GM04504 (cell line): ENCODE measurements around the gene PIPOX.
"Not testable (repeated sequence)": the region's sequence is repeated elsewhere in the genome, so short reads cannot be mapped to it uniquely, and the experiment has no call there.

ENCODE experiments used
- DNase-seq: peaks from one replicate; pipeline ENCODE4 v3.0.0-alpha.2; 2012; ENCODE audit warnings: low read depth

PIPOX gene

DNA sequence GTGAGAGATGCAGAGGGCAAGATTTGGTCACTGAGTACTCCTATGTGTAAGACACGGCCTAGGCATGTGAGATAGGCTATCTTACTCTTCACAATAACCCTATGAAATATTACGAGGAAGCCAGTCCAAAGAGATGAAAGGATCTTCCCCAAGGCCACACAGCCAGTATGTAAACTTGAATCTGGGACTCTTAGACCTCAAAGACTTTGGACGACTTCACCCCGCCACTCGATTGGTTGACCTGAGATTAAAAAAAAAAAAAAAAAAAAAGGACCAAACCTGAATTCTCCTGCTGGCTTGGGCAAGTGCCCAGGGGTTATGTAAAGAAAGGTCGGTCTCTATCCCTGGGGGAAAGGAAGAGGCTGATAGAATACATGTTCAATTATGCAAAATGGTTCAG is 33.1 kb downstream of the PIPOX start:
- no peak for DNase-seq

DNA sequence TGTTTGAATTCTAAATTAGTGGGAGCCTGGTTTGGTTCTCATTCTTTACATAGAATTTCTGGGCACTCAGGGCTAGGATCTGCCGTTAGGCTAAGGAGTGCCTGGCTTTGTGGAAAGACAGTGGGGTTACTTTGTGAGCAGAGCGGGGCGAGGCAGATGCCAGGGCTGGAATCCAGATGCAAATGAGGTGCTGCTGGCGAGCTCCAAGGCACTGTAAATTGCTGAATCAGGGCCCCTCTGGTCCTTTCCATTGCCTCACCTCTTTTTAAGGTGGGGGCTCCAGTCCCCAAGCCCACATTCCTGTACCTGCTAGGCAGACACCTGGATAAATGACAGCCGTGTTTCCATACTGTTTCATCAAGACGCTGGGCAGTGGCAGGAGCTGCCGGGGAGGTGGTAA is 33.8 kb downstream of the PIPOX start:
- DNase-seq, result no peak

GRCh38 chr17:29077320-29077719 is 34.4 kb downstream of the PIPOX start:
- DNase-seq, result no peak

- DNase-seq, result no peak
Observed at GRCh38 chr17:29078183-29079045, 35.5 kb downstream of the PIPOX start.

GRCh38 chr17:29079433-29079832 is 36.5 kb downstream of the PIPOX start:
- DNase-seq, result no peak

- DNase-seq, result no peak
Observed at GRCh38 chr17:29079887-29080286, 36.9 kb downstream of the PIPOX start.

DNA sequence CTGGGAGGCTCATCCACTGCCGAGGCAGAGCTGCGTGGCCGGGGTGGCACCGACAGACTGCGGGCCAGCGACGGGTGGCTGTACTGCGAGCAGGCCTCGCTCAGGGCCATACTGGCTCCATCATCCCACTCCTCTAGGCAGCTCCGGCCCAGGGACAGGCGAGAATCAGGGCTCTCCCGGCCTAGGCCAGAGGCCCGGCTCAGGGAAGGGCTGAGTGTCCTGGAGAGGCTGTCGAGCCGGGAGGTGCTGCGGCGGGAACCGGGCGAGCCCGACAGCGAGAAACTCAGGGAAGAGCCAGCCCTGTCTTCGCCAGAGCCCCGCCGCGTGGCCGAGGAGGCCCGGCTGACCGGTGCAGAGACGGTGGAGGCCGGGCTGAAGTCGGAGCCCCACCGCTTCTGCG is 37.4 kb downstream of the PIPOX start:
- no peak for DNase-seq

DNA sequence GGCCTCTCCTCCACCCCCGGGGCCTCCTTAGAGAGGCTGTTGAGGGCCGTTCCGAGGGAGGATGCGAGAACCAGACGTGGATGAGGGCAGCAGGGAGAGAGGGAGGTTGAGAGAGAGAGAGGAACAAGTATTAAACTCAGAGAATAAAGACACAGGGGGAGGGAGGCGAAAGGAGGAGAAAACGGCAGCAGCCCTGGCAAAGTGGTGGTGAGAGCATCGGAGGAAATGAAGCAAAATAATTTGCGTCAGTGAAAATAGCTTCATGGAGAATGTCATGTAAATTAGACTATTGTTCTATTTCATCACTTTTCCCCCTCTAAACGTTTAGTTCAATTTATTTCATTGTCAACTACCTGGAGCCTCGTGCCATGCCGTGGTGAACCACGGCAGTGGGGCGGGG is 38.0 kb downstream of the PIPOX start:
- no peak for DNase-seq

DNA sequence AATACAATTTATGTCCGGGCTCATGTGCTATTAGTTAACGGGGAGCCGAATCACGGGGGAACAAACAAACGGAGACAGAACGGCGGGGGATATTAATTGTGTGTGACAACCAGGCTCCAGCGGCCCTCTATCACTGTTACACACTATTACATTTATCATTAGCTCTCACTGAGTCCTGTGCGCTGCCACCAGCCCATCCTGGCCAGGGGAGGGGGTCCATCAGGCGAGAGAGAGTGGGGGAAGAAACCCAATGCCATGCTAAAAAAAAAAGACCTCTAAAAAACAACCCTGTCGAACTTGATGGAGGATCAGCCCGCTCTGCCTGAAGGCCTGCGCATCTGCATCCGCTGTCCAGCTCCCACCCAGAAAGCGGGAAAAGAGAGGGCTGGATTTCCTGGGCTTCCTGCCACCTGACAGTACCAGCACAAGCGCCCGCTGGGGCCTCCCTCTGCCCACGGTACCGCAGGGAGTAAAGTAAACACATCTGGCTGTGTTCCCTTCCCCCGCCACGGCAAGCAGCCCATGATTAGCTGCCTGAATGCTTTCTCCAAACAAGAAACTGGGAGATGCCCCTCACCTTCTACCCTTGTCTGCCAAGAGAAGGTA is 41.7 kb downstream of the PIPOX start:
- no peak for DNase-seq

GRCh38 chr17:29085223-29085622 is 42.3 kb downstream of the PIPOX start:
- no peak for DNase-seq

DNA sequence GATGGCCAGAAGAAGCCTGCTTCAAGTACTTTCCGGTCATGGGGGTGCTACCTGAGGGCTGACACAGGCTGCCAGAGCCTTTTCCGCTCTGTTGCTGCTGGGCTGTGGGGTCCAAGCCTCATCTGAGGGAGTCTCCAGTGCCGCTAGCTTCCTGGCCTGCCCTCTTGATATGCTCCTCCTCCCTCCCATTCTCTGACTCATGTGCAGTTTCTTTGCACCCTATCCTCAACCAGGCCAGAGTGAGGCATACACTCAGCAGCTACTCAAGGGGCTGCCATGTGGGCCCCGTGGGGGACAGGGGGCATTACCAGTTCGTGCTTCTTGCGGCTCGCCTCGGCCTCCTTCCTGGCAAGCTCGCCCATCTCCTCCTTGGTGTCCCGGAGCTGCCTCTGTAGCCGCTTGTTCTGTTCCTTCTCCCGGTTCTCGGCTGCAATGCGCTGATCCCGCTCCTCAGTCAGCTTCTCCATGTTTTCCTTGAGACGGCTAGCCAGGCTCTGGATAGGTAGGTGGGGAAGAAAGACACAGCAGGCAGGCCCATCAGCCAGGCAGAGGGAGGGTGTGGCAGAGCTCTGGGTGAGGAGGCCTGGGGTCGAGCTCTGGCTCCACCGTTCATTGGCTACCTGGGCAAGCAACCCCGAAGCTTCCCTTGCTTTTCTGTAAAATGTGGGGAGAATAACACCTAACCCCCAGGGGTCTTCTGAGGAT is 43.8 kb downstream of the PIPOX start:
- no peak for DNase-seq

DNA sequence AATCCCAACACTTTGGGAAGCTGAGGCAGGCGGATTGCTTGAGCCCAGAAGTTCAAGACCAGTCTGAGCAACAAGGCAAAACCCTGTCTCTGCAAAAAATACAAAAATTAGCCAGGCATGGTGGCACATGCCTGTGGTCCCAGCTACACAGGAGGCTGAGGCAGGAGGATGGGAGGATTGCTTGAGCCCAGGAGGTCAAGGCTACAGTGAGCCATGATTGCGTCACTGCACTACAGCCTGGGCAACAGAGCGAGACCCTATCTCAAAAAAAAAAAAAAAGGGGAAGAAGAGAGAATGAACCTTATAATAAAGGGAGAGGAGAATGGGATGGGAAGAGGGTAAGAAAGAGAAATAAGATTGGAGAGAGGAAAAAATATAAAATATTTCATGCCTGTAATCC is 45.8 kb downstream of the PIPOX start:
- not testable (repeated sequence) for DNase-seq

GRCh38 chr17:29089601-29090044 is 46.7 kb downstream of the PIPOX start:
- no peak for DNase-seq

- DNase-seq, result no peak
Observed at GRCh38 chr17:29090108-29090507, 47.2 kb downstream of the PIPOX start.

- DNase-seq, result no peak
Observed at GRCh38 chr17:29090750-29091605, 48.0 kb downstream of the PIPOX start.

DNA sequence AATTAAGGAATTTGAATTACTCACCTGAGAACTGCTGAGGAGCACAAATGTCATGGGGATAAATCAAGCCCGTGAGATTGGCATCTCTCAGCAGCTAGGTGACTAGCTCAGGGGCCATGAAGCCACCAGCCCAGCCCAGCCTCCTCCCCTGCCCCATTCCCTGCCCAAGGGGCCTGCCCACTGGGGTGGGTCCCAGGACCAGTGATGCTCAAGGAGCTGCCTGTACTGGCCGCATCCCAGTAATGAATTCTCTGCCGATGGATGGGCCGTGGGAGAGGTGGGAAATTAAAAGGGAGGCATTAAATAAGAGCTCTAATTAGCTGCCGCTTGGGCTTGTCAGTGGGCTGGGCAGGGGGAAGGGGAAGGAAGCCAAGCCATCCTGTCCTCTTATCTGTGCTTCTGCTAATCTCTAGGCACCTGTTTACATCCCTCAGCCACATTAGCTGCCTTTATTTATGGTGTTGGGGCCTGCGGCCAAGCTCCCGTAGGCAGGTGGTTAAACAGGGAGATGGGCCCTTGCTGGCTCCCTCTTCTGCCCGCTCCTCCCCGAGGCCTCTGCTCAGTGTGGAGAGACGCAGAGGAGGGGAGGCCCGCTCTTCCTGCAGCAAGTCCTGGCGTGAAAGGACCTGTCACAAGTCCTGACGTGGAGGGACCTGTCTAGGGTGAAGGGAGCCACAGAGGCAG is 48.8 kb downstream of the PIPOX start:
- no peak for DNase-seq

DNA sequence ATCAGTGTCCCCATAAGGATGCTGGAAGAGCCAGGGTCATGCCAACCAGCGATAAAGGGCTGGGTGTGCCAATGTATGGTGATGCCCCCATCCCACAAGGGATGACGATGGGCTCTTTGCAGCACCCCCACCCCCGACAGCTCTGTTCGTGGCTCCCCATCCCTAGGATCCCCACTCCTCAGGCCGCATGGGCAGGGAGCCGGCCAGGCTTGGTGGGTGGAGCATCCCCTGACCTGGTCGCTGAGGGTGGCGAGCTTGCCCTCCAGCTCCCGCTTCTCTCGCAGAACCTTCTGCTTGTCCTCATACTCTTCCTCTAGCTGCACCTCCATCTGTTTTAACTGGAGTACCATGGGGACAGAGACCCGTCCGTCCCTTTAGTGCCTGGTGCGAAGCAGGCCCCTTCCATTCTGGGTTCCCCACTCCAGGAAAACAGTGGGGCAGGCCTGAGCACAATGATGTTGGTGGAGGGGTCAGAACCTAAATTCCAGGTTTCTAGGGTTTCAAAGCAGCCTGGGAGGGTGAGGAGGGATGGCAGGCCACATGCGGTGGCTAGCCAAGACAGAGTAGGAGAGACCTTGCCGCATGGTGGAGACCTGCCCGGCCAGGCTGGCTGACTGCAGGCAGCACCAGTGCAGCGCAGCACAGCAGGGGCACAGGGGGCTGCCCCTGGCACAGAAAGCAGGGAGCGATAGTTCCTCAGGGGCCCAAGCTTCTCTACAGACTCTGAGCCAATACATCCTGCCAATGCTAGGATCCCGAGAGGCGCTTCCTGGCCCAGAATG is 50.3 kb downstream of the PIPOX start:
- no peak for DNase-seq

DNA sequence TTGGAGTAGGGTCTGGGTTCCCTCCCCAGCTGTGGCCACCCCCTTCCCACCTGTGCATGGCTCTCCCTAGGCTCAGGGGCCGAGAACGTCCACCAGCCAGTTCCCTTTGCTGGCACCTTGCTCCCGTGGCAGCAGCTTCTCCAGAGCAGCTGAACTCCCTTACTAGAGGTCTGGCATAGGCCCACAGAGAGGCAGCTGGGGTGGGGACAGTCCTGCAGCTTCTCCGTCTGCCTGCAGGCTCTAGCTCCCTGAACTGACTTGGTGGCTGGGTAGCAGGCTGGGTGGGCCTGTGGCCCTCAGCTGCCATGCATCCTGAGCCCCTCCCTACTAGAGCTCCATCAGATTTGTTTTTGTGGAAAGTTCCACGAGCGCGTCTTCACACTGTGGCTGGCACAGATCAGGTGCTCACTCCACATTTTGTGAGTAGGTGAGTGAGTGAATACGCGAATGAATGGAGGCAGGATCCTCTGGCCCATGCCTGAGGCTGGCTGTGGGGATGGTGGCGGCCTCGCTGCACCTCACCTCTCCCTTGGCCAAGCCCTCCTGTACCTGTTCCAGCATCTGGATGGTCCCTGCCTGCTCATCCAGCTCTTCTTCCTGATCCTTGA is 51.3 kb downstream of the PIPOX start:
- no peak for DNase-seq

DNA sequence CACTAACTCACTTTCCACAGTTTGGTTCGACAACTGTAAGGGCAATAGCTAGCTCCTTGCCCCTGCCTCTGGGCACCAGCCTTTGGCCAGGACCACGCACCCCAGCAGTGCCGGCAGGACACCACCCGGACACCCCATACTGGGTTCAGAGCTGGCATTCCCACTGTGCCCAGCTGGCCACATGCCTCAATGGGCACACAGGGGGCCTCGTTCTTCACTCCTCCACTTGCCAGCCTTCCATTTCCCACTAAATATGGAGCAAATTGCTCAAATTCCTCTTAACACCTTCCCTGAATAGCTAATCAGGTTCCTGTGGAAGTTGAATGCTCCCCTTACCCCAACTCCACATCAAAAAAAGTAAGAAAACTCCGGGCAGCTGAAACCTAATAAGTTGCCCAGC is 52.5 kb downstream of the PIPOX start:
- no peak for DNase-seq

DNA sequence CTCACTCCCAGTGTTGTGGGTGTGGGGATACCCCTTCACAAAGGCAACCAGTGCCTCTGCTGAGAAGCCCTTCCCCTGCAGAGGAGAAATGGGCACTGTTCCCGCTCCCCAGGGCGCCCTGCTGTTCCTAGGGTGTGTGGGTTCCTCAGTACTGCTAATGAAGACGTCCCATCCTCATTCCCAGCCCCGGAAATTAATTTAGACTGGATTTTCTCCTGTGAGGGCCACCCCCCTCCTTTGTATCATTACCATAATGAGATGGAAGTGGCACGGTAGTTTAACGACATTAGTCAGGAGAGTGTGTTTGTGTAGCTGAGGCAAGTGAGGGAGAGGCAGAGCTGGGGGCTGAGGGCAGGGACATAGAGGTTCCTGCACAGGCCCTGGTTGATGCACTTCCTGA is 53.2 kb downstream of the PIPOX start:
- no peak for DNase-seq
